Measurements from ENCODE around the gene C1orf159. TPM values are rescaled to one million over a fixed set of nuclear protein-coding genes. Genes with fewer than 3 reads are reported as not detected.

C1orf159 gene
- total and polyA plus RNA-seq, 2 of the 8 experiments (the other 6 are each of a cell fraction or from before 2014, with no cell fraction given): 10.0 to 10.9 TPM

GRCh38 chr1:1164701-1165451 is 49.0 kb upstream of the C1orf159 start:
- H2AK5ac ChIP-seq (ENCODE audit: low read depth, low read length): no peak overlapping the region
- H4K91ac ChIP-seq (replicated peaks; ENCODE audit: insufficient read length, low read length): peak overlapping the region; percentile 95
- H2BK20ac ChIP-seq (ENCODE audit: low read length): no peak overlapping the region
- WGBS, 2 experiments (ENCODE audit: extremely low coverage in 1 of 2, insufficient coverage in 1 of 2, insufficient read length in 1 of 2, insufficient replicate concordance in 2 of 2, low coverage in 1 of 2, low lambda C conversion rate in 2 of 2, missing lambda C conversion rate in 1 of 2): 48% methylated on average over 31 of the region's 48 CpGs; no CpG with 5 or more reads in 1 of the 2 experiments
- peak overlapping the region; percentile 25 for H3K56ac ChIP-seq (replicated peaks; ENCODE audit: insufficient read length, low read depth, low read length)
- peak overlapping the region; percentile 99 for H3K4ac ChIP-seq (replicated peaks; ENCODE audit: insufficient read length, low read depth, low read length)
- peaks cover 0 to 37% (median 20%) of the 10 kb centered on the region in 4 experiments; a peak in 6 of 7 replicates for H3K4me1 ChIP-seq (replicated peaks in 1 of 4; ENCODE audit: control insufficient read depth in 3 of 4, insufficient read depth in 4 of 4, low read length in 3 of 4)
- FAIRE-seq (no peak), DNase-seq (ENCODE audit: low read depth in 1 of 2, low spot score in 2 of 2) (no peak)
- ChIA-PET POLR2A (ENCODE audit: partially characterized antibody) (interaction anchor here (0.6 to 3.8 kb wide), 7 partner anchors 10 to 151 kb away, joined by 3 to 15 read pairs (median 3); partner anchors contain the start of gene TTLL10), CTCF (ENCODE audit: partially characterized antibody) (interaction anchor here (0.6 to 1.7 kb wide), 10 partner anchors 9 to 137 kb away, joined by 3 to 8 read pairs (median 3); no protein-coding TSS in a partner anchor)
- no peak overlapping the region for H4K5ac ChIP-seq (ENCODE audit: insufficient read length, low read depth, low read length)
- H3K23me2 ChIP-seq (ENCODE audit: low read depth, low read length): peaks cover 8% of the 10 kb centered on the region; the same call in 1 of the 2 replicates
- H3K23ac ChIP-seq (ENCODE audit: insufficient read length): no peak overlapping the region
- H3K4me3 ChIP-seq (ENCODE audit: extremely low read depth in 1 of 4, insufficient read depth in 2 of 4, low read depth in 3 of 4, low read length in 4 of 4): peak overlapping the region in 1 of 4 experiments; percentile 25; a peak in 2 of 8 replicates
- H2BK15ac ChIP-seq (ENCODE audit: low read length): peak overlapping the region; percentile 72; the same call in 1 of the 2 replicates
- H2BK120ac ChIP-seq (replicated peaks; ENCODE audit: low read depth, low read length): peak overlapping the region; percentile 33
- no peak overlapping the region; a peak in 1 of 7 replicates for H3K9ac ChIP-seq (replicated peaks in 1 of 4; ENCODE audit: extremely low read depth in 1 of 4, low read depth in 3 of 4, low read length in 3 of 4)
- peak overlapping the region; percentile 62 for H3K18ac ChIP-seq (ENCODE audit: extremely low read depth, low read length)
- H3K79me2 ChIP-seq (ENCODE audit: control insufficient read depth in 1 of 2, insufficient read depth in 2 of 2, low read length in 2 of 2): no peaks in the 10 kb centered on the region; a peak in 2 of 4 replicates
- no peaks in the 10 kb centered on the region for H3K36me3 ChIP-seq (ENCODE audit: control insufficient read depth in 2 of 4, insufficient read depth in 4 of 4, low read length in 3 of 4)
- peak overlapping the region; percentile 73 for H4K8ac ChIP-seq (ENCODE audit: extremely low read depth, insufficient read depth, low read length)
- H2BK5ac ChIP-seq (ENCODE audit: low read depth, low read length): peak overlapping the region; percentile 78; the same call in 1 of the 2 replicates
- H3K27ac ChIP-seq (ENCODE audit: low read depth, low read length): no peak overlapping the region
- peak overlapping the region; percentile 90 for H2BK12ac ChIP-seq (ENCODE audit: low read depth, low read length)
- no peaks in the 10 kb centered on the region for H4K20me1 ChIP-seq (replicated peaks in 1 of 2; ENCODE audit: control insufficient read depth in 1 of 2, insufficient read depth in 2 of 2, low read length in 2 of 2)
- no peaks in the 10 kb centered on the region for H3K9me3 ChIP-seq (ENCODE audit: insufficient read depth in 2 of 2, low read depth in 1 of 2, low read length in 1 of 2)
- H3K14ac ChIP-seq (ENCODE audit: insufficient read length): no peak overlapping the region
- no peaks in the 10 kb centered on the region; the same call in 1 of the 2 replicates for H3K79me1 ChIP-seq (ENCODE audit: low read depth, low read length)
- H2AFZ ChIP-seq (ENCODE audit: low read length): no peak overlapping the region
- peak overlapping the region; percentile 19 to 23; a peak in 2 of 4 replicates for H3K4me2 ChIP-seq (ENCODE audit: insufficient read depth in 1 of 2, low read depth in 2 of 2, low read length in 2 of 2)
- no peaks in the 10 kb centered on the region for H3K27me3 ChIP-seq (replicated peaks in 1 of 4; ENCODE audit: control insufficient read depth in 3 of 4, extremely low read depth in 1 of 4, insufficient read depth in 3 of 4, low read length in 3 of 4)
- TF ChIP-seq EGR1 (IDR thresholded peaks at IDR 0.05; ENCODE audit: borderline replicate concordance, low read depth, low read length): no peak
- no peak for TF ChIP-seq BRCA1 (IDR thresholded peaks at IDR 0.05; ENCODE audit: low read depth, low read length)
- TF ChIP-seq CBX8 (IDR thresholded peaks at IDR 0.05; ENCODE audit: borderline replicate concordance, low read depth, low read length): no peak
- TF ChIP-seq BACH1 (IDR thresholded peaks at IDR 0.05; ENCODE audit: low read length): no peak
- peak; percentile 54; the same call in 1 of the 2 replicates for TF ChIP-seq TEAD4 (IDR thresholded peaks at IDR 0.05; ENCODE audit: low read depth, low read length)
- TF ChIP-seq SRF (IDR thresholded peaks at IDR 0.05; ENCODE audit: low read depth, low read length): no peak
- TF ChIP-seq POLR2AphosphoS5 (IDR thresholded peaks at IDR 0.05; ENCODE audit: low read depth, low read length): no peak
- no peak for TF ChIP-seq PHF8 (conservative IDR thresholded peaks at IDR 0.05; ENCODE audit: low read depth, low read length)
- TF ChIP-seq YY1 (IDR thresholded peaks at IDR 0.05; ENCODE audit: low read depth, low read length): no peak
- no peak for TF ChIP-seq NANOG (IDR thresholded peaks at IDR 0.05; ENCODE audit: insufficient read depth, low read depth, low read length, poor library complexity, severe bottlenecking)
- TF ChIP-seq EZH2 (IDR thresholded peaks at IDR 0.05; ENCODE audit: low read depth, low read length, severe bottlenecking): no peak
- TF ChIP-seq RXRA (IDR thresholded peaks at IDR 0.05; ENCODE audit: insufficient read depth, low read depth, low read length): no peak

Data from H1 (cell line).